NCI-H128 (cell line): ENCODE results near the gene ITIH3.
"Not testable (repeated sequence)": the region's sequence is repeated elsewhere in the genome, so short reads cannot be mapped to it uniquely, and the experiment has no call there.

Source experiments
- DNase-seq: peaks from one replicate; lab custom pipeline; 2025; ENCODE audit not compliant: unreplicated experiment; lab: John Stamatoyannopoulos, UW

The ITIH3 gene

GRCh38 chr3:52794612-52795099 lies at the start of gene ITIH3:
TSS of gene ITIH3 (plus strand) at chr3:52794796. CDS start at chr3:52794804, 8 bp downstream.
- no peak for DNase-seq

- DNase-seq, result no peak
These were observed 42.4 kb upstream of the ITIH3 start for GRCh38 chr3:52752045-52752660.

GRCh38 chr3:52754373-52754772 lies 40.2 kb upstream of the ITIH3 start:
- no peak for DNase-seq

GRCh38 chr3:52756141-52756540 lies 38.5 kb upstream of the ITIH3 start:
- no peak for DNase-seq

GRCh38 chr3:52763466-52763865 lies 31.1 kb upstream of the ITIH3 start:
- no peak for DNase-seq

- DNase-seq, result no peak
These were observed 24.7 kb upstream of the ITIH3 start for GRCh38 chr3:52769786-52770455.

GRCh38 chr3:52770496-52771333 lies 23.9 kb upstream of the ITIH3 start, which contains the start of gene NEK4:
TSS of gene NEK4 (minus strand) at chr3:52770940. CDS start at chr3:52770746, 194 bp downstream.
- DNase-seq, result peak; percentile 61

GRCh38 chr3:52771334-52771681 lies 23.3 kb upstream of the ITIH3 start:
- DNase-seq, result no peak

GRCh38 chr3:52771702-52772101 lies 22.9 kb upstream of the ITIH3 start:
- DNase-seq, result no peak

GRCh38 chr3:52773361-52774065 lies 21.1 kb upstream of the ITIH3 start:
- no peak for DNase-seq

GRCh38 chr3:52774066-52774713 lies 20.4 kb upstream of the ITIH3 start:
- DNase-seq, result no peak

- DNase-seq, result no peak
These were observed 19.4 kb upstream of the ITIH3 start for GRCh38 chr3:52774901-52775864.

- DNase-seq, result no peak
These were observed 18.7 kb upstream of the ITIH3 start for GRCh38 chr3:52775877-52776276.

GRCh38 chr3:52776486-52776885 lies 18.1 kb upstream of the ITIH3 start:
- not testable (repeated sequence) for DNase-seq

- DNase-seq, result no peak
These were observed 17.3 kb upstream of the ITIH3 start, which contains the start of gene ITIH1 for GRCh38 chr3:52777127-52777958. TSS of gene ITIH1 (plus strand) at chr3:52777599. CDS start at chr3:52777616, 17 bp downstream.

- no peak for DNase-seq
These were observed 16.4 kb upstream of the ITIH3 start for GRCh38 chr3:52777959-52778805.

GRCh38 chr3:52779011-52779836 lies 15.4 kb upstream of the ITIH3 start:
- DNase-seq, result no peak
